ENCODE results near the gene TEAD1. TPM values are rescaled to one million over a fixed set of nuclear protein-coding genes. Genes with fewer than 3 reads are reported as not detected.

The TEAD1 gene
- total and polyA plus RNA-seq, 9 of the 15 experiments (the other 6 are each of a cell fraction or from before 2014, with no cell fraction given) = 1.7 to 17.7 (median 10.8) TPM

DNA sequence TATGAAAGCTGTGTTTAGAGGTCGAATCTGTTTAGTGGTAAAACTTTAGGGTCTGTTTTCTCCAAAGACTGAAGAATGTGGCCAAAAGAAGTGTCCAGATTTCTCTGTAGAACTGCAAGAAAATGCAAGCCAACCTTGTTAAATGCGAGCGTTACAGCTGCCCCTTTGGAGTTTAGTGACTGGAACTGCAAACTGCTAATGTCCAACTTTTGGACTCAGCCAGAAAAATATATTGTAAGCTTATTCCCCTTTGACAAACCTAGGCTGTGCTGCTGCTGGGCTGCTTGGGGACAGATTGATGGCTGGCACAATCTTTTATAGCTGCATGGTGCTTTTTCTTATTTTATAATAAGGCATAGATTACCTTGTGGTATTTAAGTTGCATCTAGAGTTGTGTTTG is 3.9 kb downstream of the TEAD1 start:
- ChIA-PET POLR2A (interaction anchor here (0.7 to 2.8 kb wide), 6 partner anchors 9 to 122 kb away, joined by 3 to 14 read pairs (median 4); no protein-coding TSS in a partner anchor), CTCF (ENCODE audit: low intra/inter-chr PET ratio) (no interaction called here)
- Histone ChIP-seq H2AFZ (ENCODE audit: low read depth, low read length) (no peak overlapping the region), H3K79me2 (ENCODE audit: control insufficient read depth, insufficient read depth, low read length) (peaks cover 20% of the 10 kb centered on the region; the same call in 1 of the 3 replicates), H3K4me1 (replicated peaks in 1 of 2; ENCODE audit: control insufficient read depth in 2 of 2, insufficient read depth in 2 of 2, low read length in 2 of 2) (peaks cover 15 to 21% of the 10 kb centered on the region in 2 experiments), H3K9me1 (ENCODE audit: control insufficient read depth, insufficient read depth, low read length) (no peaks in the 10 kb centered on the region), H3K36me3 (ENCODE audit: control insufficient read depth, insufficient read depth, low read length) (0 out of 3 replicates have a peak, but pooled peaks cover 6% of the 10 kb centered on the region), H4K20me1 (replicated peaks; ENCODE audit: control insufficient read depth, insufficient read depth, low read length) (0 out of 2 replicates have a peak, but pooled peaks cover 7% of the 10 kb centered on the region), H3K9me3 (replicated peaks; ENCODE audit: control insufficient read depth, insufficient read depth, low read depth, low read length) (no peaks in the 10 kb centered on the region), H3K9ac (ENCODE audit: insufficient read depth in 1 of 2, low read depth in 2 of 2, low read length in 2 of 2) (no peak overlapping the region), H3K4me2 (ENCODE audit: insufficient read depth, low read length) (no peak overlapping the region), H3K27ac (ENCODE audit: extremely low read depth, low read depth, low read length) (no peak overlapping the region), H3K4me3 (no peak overlapping the region), H3K27me3 (ENCODE audit: control insufficient read depth in 2 of 2, insufficient read depth in 2 of 2, low read length in 2 of 2) (no peaks in the 10 kb centered on the region)
- ATAC-seq = no peak
- TF ChIP-seq, protein P1, sequence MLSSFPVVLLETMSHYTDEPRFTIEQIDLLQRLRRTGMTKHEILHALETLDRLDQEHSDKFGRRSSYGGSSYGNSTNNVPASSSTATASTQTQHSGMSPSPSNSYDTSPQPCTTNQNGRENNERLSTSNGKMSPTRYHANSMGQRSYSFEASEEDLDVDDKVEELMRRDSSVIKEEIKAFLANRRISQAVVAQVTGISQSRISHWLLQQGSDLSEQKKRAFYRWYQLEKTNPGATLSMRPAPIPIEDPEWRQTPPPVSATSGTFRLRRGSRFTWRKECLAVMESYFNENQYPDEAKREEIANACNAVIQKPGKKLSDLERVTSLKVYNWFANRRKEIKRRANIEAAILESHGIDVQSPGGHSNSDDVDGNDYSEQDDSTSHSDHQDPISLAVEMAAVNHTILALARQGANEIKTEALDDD (IDR thresholded peaks at IDR 0.05) = no peak
- no peak for TF ChIP-seq RUNX1 (IDR thresholded peaks at IDR 0.05; ENCODE audit: low read depth)
- TF ChIP-seq ZBED1 (IDR thresholded peaks at IDR 0.05) = no peak
- TF ChIP-seq ZNF174 (CRISPR knock-in tag; IDR thresholded peaks at IDR 0.05) = no peak
- TF ChIP-seq NFYB (IDR thresholded peaks at IDR 0.05; ENCODE audit: extremely low read depth, insufficient read length) = no peak
- TF ChIP-seq, protein P2, sequence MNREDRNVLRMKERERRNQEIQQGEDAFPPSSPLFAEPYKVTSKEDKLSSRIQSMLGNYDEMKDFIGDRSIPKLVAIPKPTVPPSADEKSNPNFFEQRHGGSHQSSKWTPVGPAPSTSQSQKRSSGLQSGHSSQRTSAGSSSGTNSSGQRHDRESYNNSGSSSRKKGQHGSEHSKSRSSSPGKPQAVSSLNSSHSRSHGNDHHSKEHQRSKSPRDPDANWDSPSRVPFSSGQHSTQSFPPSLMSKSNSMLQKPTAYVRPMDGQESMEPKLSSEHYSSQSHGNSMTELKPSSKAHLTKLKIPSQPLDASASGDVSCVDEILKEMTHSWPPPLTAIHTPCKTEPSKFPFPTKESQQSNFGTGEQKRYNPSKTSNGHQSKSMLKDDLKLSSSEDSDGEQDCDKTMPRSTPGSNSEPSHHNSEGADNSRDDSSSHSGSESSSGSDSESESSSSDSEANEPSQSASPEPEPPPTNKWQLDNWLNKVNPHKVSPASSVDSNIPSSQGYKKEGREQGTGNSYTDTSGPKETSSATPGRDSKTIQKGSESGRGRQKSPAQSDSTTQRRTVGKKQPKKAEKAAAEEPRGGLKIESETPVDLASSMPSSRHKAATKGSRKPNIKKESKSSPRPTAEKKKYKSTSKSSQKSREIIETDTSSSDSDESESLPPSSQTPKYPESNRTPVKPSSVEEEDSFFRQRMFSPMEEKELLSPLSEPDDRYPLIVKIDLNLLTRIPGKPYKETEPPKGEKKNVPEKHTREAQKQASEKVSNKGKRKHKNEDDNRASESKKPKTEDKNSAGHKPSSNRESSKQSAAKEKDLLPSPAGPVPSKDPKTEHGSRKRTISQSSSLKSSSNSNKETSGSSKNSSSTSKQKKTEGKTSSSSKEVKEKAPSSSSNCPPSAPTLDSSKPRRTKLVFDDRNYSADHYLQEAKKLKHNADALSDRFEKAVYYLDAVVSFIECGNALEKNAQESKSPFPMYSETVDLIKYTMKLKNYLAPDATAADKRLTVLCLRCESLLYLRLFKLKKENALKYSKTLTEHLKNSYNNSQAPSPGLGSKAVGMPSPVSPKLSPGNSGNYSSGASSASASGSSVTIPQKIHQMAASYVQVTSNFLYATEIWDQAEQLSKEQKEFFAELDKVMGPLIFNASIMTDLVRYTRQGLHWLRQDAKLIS (CRISPR knock-in tag; IDR thresholded peaks at IDR 0.05) = no peak
- TF ChIP-seq, protein P3, sequence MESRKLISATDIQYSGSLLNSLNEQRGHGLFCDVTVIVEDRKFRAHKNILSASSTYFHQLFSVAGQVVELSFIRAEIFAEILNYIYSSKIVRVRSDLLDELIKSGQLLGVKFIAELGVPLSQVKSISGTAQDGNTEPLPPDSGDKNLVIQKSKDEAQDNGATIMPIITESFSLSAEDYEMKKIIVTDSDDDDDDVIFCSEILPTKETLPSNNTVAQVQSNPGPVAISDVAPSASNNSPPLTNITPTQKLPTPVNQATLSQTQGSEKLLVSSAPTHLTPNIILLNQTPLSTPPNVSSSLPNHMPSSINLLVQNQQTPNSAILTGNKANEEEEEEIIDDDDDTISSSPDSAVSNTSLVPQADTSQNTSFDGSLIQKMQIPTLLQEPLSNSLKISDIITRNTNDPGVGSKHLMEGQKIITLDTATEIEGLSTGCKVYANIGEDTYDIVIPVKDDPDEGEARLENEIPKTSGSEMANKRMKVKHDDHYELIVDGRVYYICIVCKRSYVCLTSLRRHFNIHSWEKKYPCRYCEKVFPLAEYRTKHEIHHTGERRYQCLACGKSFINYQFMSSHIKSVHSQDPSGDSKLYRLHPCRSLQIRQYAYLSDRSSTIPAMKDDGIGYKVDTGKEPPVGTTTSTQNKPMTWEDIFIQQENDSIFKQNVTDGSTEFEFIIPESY (CRISPR knock-in tag; IDR thresholded peaks at IDR 0.05) = no peak
- intact Hi-C loops (cut with micrococcal nuclease) = loop anchor here (5.0 kb wide), 1 partner anchor 134 kb away; no protein-coding TSS in a partner anchor
- in situ Hi-C loops (cut with MboI) = no loop called here
- no peak for FAIRE-seq
- WGBS (ENCODE audit: insufficient coverage, low coverage, missing lambda C conversion rate) = 68% methylated on average over 3 of the region's 3 CpGs
- no peak for DNase-seq (ENCODE audit: extremely low read depth in 1 of 4, low spot score in 3 of 4)
- BruUV-seq (replicated peaks) = no TSS peak
